Measurements from ENCODE around the gene LRP1B.

DNA sequence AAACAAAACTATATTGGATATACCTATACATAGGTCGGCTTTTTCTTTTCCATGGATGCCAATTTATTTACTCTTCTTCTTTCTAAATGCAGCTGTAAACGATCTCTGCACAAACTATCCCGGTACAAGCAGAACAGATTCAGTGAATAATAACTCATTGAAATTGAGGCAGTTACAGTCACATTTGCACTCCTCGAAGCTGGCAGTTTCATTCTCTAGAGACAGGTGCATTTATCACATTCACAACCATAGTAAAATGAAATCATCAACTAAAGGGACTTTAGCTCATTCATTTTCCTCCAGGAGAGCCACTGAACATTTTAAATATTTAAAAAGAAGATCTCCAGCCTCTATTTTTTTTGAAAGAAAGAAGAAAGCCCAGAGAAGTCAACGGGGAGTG lies 551.7 kb downstream of the LRP1B start:
- TF ChIP-seq GATA3 (IDR thresholded peaks at IDR 0.05; ENCODE audit: low read depth, low read length): no peak
- TF ChIP-seq GATA2 (IDR thresholded peaks at IDR 0.05; ENCODE audit: low read depth, low read length): no peak
